Measurements from ENCODE around the gene ERFL.

DNA sequence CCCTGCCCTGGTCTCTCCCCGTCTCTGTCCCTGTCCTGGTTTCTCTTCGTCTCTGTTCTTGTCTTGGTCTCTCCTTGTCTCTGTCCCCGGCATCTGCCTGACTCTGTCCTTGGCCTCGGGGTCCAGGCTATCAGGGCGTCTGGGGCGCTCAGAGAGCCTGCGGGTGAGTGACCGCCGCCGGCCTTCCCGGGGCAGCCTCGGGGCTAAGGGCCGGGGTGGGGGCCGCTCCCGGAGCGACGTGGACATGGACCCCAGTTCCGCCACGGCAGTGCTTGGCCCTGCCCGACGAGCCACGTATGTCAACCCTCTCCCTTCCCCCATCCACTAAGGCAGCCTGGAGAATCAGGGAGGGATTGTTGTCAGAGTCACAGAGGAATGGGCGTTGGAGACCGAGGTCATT, 30.4 kb downstream of the ERFL start:
- no peak for TF ChIP-seq MXI1 (IDR thresholded peaks at IDR 0.05; ENCODE audit: low read depth, low read length)
- TF ChIP-seq, protein P1, sequence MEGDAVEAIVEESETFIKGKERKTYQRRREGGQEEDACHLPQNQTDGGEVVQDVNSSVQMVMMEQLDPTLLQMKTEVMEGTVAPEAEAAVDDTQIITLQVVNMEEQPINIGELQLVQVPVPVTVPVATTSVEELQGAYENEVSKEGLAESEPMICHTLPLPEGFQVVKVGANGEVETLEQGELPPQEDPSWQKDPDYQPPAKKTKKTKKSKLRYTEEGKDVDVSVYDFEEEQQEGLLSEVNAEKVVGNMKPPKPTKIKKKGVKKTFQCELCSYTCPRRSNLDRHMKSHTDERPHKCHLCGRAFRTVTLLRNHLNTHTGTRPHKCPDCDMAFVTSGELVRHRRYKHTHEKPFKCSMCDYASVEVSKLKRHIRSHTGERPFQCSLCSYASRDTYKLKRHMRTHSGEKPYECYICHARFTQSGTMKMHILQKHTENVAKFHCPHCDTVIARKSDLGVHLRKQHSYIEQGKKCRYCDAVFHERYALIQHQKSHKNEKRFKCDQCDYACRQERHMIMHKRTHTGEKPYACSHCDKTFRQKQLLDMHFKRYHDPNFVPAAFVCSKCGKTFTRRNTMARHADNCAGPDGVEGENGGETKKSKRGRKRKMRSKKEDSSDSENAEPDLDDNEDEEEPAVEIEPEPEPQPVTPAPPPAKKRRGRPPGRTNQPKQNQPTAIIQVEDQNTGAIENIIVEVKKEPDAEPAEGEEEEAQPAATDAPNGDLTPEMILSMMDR (IDR thresholded peaks at IDR 0.05): no peak
- TF ChIP-seq SIN3A (IDR thresholded peaks at IDR 0.05; ENCODE audit: borderline replicate concordance, low read depth, low read length): no peak
- TF ChIP-seq, protein P2, sequence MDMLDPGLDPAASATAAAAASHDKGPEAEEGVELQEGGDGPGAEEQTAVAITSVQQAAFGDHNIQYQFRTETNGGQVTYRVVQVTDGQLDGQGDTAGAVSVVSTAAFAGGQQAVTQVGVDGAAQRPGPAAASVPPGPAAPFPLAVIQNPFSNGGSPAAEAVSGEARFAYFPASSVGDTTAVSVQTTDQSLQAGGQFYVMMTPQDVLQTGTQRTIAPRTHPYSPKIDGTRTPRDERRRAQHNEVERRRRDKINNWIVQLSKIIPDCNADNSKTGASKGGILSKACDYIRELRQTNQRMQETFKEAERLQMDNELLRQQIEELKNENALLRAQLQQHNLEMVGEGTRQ (IDR thresholded peaks at IDR 0.05; ENCODE audit: borderline replicate concordance, low read depth, low read length): no peak
- TF ChIP-seq, protein P3, sequence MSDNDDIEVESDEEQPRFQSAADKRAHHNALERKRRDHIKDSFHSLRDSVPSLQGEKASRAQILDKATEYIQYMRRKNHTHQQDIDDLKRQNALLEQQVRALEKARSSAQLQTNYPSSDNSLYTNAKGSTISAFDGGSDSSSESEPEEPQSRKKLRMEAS (IDR thresholded peaks at IDR 0.05; ENCODE audit: low read depth): no peak
- TF ChIP-seq, protein P4, sequence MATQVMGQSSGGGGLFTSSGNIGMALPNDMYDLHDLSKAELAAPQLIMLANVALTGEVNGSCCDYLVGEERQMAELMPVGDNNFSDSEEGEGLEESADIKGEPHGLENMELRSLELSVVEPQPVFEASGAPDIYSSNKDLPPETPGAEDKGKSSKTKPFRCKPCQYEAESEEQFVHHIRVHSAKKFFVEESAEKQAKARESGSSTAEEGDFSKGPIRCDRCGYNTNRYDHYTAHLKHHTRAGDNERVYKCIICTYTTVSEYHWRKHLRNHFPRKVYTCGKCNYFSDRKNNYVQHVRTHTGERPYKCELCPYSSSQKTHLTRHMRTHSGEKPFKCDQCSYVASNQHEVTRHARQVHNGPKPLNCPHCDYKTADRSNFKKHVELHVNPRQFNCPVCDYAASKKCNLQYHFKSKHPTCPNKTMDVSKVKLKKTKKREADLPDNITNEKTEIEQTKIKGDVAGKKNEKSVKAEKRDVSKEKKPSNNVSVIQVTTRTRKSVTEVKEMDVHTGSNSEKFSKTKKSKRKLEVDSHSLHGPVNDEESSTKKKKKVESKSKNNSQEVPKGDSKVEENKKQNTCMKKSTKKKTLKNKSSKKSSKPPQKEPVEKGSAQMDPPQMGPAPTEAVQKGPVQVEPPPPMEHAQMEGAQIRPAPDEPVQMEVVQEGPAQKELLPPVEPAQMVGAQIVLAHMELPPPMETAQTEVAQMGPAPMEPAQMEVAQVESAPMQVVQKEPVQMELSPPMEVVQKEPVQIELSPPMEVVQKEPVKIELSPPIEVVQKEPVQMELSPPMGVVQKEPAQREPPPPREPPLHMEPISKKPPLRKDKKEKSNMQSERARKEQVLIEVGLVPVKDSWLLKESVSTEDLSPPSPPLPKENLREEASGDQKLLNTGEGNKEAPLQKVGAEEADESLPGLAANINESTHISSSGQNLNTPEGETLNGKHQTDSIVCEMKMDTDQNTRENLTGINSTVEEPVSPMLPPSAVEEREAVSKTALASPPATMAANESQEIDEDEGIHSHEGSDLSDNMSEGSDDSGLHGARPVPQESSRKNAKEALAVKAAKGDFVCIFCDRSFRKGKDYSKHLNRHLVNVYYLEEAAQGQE (IDR thresholded peaks at IDR 0.05; ENCODE audit: low read depth, low read length): no peak
- TF ChIP-seq TCF12 (IDR thresholded peaks at IDR 0.05): no peak
- TF ChIP-seq TAF1 (IDR thresholded peaks at IDR 0.05; ENCODE audit: borderline replicate concordance, low read depth, low read length): no peak
- TF ChIP-seq FOXM1 (IDR thresholded peaks at IDR 0.05; ENCODE audit: low read depth): no peak
- TF ChIP-seq RFX5 (IDR thresholded peaks at IDR 0.05; ENCODE audit: low read length): no peak
- TF ChIP-seq NRF1 (IDR thresholded peaks at IDR 0.05; ENCODE audit: low read depth, low read length): no peak
